ENCODE data around the gene FCAMR. TPM values are rescaled to one million over a fixed set of nuclear protein-coding genes. Genes with fewer than 3 reads are reported as not detected.

The FCAMR gene, protein sequence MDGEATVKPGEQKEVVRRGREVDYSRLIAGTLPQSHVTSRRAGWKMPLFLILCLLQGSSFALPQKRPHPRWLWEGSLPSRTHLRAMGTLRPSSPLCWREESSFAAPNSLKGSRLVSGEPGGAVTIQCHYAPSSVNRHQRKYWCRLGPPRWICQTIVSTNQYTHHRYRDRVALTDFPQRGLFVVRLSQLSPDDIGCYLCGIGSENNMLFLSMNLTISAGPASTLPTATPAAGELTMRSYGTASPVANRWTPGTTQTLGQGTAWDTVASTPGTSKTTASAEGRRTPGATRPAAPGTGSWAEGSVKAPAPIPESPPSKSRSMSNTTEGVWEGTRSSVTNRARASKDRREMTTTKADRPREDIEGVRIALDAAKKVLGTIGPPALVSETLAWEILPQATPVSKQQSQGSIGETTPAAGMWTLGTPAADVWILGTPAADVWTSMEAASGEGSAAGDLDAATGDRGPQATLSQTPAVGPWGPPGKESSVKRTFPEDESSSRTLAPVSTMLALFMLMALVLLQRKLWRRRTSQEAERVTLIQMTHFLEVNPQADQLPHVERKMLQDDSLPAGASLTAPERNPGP
- total RNA-seq: not detected

DNA sequence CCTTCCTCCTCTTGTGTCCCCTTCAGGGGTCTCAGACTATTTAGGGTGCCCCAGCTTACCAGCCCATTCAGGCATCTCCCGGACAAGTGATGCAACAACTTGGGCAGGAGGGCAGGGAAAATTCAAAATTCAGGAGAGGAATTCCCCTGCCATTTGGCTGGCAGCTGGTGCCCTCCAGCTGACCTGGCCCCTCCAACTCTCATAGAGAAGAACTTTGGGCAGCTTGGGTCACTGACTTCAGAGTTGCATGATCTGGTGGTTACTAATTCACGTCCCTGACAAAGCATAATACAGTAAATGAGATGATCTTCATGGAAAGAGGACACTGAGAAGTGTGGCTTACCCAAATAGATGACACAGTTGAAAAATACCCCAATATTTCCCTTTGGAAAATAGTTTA lies at the start of gene FCAMR:
Gene FCAMR, minus strand, starts transcription at position 15 of the 400 bp plus-strand sequence. CDS start 335 bp downstream, outside the sequence.
- DNase-seq (ENCODE audit: low spot score) (no peak), ATAC-seq (no peak)
- intact Hi-C loops (cut with DNase I): no loop called here

DNA sequence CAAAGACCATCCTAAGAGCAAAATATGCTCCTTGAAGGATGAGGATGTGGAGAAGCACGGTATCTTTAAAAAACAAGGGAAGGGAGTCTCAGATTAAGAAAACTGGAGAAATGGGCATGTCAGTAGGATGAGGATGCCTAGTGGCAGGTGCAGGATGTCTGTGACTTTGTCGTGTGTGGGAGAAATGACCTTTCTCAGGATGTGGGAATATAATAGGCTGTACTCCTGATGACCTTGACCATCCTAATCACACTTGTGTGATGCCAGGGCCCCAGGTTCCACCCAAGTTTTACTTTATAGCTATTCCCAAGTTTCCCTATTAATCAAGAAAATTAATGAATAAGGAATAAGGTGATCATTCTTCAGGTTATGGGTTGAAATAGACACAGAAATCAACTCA lies 49.4 kb upstream of the FCAMR start:
- intact Hi-C loops (cut with DNase I): no loop called here
- ATAC-seq: no peak
- no peak for DNase-seq (ENCODE audit: low spot score)

DNA sequence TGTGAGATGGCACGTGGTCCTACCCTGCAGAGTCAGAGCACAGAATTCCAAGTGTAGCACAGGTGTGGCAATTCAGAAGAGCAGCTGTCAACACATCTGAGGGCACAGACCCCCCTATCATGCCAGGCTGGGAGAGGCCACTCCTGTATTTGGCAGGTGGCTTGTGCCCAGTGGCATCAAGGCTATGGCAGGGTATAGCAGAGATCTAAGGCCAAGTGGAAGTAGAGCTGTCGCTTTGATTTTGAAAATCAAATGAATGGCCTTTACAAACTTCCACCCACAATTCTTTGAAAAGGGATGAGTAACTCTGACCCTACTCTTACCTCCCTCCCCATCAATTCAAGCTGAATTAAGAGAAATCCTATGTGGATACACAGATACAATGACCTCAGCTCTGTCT lies 48.9 kb upstream of the FCAMR start:
- DNase-seq (ENCODE audit: low spot score) (no peak), ATAC-seq (no peak)
- intact Hi-C loops (cut with DNase I): no loop called here

DNA sequence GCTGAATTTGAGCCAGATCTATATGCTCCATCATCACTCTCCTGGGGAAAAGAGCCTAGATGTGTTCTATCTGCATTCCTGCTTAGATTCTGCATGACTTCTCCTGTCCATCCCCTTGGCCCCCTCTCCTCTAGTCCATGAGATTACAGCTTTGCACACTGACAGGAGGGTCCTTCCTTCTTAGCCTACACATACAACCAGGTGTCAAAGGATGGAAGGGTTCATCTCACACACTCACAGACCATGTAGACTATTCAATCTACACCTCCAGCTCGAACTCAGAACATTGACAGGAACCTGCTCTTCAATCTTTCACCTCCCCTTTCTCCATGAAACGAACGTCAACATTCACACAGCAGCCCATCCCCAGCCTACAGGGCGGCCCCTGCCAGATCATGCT lies 48.4 kb upstream of the FCAMR start:
- intact Hi-C loops (cut with DNase I): no loop called here
- DNase-seq (ENCODE audit: low spot score) (no peak), ATAC-seq (no peak)

DNA sequence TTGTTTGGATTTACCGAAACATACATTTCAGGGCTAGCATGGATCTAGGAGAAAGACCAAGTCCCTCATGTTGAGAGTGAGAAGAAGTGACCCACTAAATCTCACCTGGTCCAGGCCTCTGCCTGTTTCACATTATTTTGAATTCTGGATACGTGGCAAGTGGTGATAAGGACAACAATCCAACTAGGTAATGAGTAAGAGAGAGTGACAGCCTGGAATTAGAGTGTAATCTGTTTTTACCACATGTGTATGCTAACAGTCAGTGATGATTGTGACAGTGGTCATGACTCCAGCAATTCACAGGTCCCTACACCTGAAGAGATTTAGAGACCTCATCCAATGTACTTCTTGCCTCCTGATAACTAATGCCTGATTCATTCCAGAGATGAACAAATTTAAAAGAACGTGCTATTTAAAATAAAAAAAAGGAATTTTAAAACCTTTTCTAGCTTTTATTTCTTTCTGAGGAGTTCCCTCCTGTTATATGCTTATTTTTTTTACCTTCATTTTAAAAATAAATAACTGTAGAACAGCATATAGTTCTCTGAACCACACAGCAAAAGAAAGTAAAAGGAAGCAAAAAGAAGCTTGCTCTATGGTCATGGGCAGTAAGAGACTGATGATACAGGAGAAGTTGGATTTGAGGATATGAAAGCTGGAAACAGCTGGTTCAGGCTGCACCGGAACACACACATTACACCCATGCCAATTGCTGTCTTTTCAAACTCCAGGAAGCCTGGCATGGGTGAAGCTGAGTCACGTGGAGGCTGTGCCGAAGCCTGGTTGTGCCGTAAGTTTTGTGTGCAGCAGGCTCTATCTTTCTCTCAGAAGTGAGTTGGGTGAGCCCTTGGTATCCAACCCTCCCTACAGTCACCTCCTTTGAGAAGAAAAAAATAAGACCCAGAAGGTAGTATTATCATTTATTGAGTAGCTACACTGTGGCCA lies 47.6 kb upstream of the FCAMR start:
- DNase-seq (ENCODE audit: low spot score) (no peak), ATAC-seq (peak; percentile 74)
- intact Hi-C loops (cut with DNase I): no loop called here

DNA sequence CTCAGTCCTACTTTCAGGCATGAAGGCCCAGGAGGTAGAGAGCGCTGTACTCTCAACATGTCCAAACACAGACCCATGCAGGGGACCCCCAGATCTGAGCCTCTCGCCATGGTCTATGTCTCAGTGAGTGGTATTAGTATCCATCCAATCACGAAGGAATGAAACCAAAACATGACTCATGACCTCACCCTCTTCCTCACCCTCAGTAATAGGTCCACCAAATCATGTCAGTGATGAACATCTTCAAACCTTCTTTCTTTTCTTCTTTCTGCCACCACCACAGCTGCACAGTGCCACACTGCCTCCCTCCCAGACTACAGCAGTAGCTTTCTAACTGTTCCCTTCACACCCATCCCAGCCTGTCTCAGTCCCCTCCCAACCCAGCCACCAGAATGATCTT lies 45.5 kb upstream of the FCAMR start:
- DNase-seq (ENCODE audit: low spot score) (no peak), ATAC-seq (no peak)
- intact Hi-C loops (cut with DNase I): no loop called here

DNA sequence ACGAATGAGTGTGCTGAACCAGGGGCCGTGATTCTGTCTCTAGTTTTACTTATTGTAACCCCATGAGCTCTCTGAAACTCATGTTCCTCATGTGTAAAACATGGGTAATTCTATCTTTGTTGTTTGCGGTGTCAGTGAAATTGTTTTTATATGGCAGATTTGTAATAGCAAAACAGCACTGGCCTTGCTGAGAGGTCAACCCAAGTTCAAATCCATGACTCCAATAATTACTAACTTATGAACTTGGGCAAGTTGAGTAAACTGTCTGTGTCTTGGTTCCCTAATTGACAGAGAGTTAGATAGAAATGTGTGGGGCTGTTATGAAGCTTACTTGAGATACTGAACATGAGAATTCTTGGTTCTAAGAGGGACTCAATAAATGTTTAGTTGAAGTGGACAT lies 44.5 kb upstream of the FCAMR start:
- ATAC-seq (no peak), DNase-seq (ENCODE audit: low spot score) (no peak)
- intact Hi-C loops (cut with DNase I): no loop called here

DNA sequence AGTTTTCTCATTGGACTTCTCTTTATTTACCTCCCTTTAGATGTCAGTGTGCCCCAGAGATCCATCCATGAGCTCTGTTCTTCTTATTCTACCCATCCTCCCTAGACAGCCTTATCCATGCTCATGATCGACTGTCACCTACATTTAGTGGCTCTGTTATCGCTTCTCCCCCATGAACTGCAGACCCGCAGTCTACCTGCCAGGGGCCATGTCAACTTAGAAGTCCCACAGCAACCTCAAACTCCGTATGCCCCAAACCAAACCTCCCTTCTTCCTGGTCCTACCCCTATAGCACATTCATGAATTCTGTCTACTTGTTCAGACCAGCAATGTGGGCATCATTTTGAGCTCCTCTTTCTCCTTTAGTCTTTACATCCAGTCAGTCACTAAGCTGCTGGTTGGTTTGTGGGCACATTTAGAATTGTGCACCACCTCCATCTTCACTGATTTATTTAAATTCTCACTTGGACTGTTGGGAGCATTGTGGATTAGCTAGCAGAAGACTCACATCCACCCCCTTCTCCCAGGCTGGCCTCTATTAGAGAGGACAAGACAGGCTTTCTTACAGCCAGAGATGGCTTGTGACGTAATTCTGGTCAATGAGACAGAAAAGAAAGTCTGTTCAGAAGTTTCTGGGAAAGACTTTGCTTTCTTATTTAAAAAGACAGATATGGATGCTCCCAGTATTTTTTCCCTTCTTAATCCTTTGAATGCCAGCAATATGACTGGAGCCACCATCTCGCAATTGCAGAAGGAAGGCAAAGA lies 43.2 kb upstream of the FCAMR start:
- intact Hi-C loops (cut with DNase I): no loop called here

DNA sequence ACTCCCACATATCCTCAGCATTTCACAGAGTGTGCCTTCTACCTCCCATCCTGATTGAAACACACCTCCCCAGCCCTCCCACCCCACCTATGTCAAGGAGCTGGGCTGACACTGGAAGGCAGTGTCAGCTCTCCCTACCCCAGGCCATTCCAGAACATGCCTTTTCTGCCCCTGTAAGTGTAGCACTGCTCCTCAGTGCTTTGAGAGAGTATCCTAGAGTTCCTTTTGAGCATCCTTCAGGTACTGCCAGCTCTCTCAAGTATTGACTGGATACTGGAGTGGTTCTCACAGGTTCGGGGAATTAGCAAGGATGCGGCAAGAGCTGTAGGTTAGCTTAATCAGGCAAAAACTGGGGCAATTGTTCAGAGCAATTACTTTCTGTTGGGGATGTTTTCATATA lies 40.5 kb upstream of the FCAMR start:
- ATAC-seq: no peak
- intact Hi-C loops (cut with DNase I): no loop called here
- DNase-seq (ENCODE audit: low spot score): no peak

More for the DNA sequence above, 43.2 kb upstream of the FCAMR start:
- ATAC-seq (no peak), DNase-seq (ENCODE audit: low spot score) (no peak)

DNA sequence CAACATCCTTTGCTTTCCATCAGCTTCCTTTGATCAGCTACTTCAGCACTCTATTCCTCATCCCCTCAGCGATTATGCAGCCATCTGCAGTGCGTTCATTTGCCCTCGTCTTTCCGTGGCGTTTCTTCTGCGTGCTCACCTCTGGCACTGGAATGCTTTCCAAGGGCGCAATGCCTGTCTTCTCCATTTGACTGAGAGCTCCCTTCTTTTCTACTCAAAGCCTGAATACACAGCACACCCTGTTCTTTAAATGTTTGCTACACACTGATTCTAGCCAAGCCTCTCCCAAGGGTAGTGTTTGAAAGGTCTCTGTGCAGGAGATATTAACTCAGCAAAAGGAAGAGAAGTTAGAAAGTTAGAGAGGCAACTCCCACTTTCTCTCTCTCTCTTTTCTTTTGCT lies 39.7 kb upstream of the FCAMR start:
- intact Hi-C loops (cut with DNase I): no loop called here
- DNase-seq (ENCODE audit: low spot score) (no peak), ATAC-seq (peak; percentile 74)

DNA sequence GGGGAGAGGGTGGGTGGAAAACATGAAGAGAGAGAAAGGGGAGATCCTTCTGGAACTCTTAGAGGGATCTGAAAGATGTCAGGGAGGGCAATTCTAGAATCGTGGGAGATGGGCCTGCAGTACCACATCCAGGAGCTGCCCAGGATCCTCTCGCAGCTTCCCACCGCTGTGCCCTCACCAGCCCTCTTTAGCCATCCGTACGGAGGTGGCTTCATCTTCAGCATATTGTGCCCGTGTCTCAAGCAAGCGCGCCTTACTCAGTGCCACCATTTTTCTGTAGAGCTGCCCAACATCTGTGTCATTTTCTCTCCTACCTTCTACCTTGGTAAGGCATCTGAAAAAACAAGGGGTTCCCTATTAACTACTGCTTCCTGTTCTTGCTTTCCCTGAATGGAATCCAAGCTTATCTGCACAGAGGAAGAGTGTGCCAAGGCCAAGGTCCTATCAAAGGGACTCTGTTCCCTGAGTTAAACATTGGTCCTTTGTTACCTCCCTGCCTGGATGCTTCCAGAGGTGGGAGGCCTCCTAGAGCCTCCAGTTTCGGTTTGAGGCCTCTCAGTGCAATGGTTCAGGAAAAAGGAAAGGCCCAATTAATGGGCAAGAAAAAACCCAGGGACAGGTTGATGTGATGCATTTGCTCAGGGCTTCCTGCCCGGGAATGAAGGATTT lies 39.1 kb upstream of the FCAMR start:
- DNase-seq (ENCODE audit: low spot score) (no peak), ATAC-seq (peak; percentile 63)
- intact Hi-C loops (cut with DNase I): no loop called here

DNA sequence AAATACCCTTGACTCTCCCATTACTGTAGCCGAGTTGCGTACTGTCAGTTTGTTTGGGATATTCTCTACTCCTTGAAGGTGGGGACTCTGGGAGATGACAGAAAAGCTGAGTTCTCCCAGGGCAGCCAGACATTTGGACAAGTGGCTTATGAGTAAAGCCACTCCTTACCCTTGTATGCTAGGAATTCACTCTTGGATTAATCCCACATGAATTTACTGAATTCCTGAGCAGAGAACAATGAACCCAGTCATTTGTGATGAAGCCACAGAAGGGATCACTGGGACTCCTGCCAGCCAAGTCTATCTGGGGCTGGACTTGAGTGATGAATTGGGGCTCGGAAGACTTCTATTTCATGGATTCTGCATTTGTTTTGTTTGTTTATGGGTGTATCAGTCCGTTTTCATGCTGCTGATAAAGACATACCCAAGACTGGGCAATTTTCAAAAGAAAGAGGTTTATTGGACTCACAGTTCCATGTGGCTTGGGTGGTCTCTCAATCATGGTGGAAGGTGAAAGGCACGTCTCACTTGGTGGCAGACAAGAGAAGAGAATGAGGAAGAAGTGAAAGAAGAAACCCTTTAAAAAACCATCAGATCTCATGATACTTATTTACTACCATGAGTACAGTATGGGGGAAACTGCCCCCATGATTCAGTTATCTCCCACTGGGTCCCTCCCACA lies 37.2 kb upstream of the FCAMR start:
- ATAC-seq (peak; percentile 79), DNase-seq (ENCODE audit: low spot score) (peak; percentile 72)
- intact Hi-C loops (cut with DNase I): no loop called here

DNA sequence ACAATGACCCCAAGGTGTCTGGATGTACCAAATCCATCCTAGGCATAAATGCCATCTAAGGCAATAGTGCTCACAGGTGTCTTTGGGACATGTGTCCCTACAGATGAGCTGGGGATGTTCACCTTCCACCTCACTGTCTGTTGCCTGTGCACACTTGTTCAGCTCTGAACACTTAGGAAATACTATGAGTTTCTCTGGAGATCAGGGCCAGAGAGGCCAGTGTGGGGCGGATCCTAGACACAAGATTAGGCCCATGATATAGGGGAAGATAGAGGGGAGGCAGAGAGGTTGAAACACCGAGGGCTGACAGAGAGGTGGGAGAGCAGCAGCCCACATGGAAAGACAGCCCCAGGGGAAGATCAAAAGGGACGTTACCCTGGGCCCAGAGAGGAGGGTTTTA lies 36.7 kb upstream of the FCAMR start:
- intact Hi-C loops (cut with DNase I): no loop called here
- DNase-seq (ENCODE audit: low spot score) (no peak), ATAC-seq (no peak)

DNA sequence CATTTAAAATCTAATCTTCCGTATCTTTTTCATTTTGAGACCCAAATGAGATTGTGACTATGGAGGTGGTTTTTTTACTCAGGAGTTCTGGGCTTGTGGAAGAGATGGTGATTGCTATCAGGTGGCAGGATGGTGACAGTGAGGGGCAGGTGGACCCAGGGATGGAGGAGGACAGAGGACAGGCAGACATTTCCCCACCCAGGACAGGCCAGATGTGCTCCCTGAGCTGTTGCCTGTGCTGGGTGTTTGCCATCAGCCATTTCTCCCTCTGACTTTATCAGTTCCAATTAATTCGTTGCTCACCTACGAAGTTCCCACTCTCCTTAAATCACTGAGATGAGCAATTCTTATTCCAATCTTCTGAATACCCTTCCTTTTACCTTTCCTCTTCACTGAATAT lies 35.8 kb upstream of the FCAMR start:
- ATAC-seq: no peak
- no peak for DNase-seq (ENCODE audit: low spot score)
- intact Hi-C loops (cut with DNase I): no loop called here

DNA sequence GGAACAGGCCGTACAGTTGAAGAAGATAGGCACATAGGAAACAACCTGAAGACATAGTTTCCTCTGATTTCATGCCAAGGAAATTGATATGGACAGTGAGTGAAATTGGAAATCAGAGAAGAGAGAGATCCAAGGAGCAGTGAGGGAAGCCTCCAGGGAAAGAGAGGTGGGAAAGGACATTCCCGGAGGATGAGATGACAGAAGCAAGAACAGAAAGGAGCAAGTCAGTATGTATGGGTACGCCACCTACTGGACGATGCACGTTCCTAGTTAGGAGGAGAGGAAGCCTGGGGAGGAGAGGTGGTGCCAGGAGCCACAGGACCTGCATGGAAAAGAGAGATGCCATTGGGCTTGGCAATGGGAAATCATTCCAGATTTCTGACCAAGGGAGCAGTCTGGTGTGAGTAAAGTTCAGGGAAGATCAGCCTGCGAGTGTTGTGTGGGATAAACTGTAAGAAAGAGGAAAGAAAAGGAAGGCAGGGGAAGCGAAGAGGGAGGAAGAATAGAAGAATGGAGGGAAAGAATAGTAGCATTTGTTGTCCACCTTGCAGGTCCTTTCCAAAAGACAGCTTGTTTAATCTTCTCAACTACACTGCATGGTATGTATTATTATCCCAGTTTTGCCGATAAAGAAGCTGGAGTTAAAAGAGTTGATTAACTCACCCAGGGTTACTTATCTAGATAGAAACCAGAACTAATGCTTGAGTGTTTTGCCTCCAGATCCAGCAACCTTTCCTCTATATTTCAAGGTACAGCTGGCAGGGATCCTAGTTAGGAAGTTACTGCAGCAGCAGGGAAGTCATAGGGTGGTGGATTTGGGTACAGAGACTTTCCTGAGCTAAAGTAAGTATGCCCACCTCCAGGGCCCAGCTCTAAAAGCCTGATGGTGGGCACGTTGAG lies 34.9 kb upstream of the FCAMR start:
- ATAC-seq: no peak
- no peak for DNase-seq (ENCODE audit: low spot score)
- intact Hi-C loops (cut with DNase I): no loop called here

DNA sequence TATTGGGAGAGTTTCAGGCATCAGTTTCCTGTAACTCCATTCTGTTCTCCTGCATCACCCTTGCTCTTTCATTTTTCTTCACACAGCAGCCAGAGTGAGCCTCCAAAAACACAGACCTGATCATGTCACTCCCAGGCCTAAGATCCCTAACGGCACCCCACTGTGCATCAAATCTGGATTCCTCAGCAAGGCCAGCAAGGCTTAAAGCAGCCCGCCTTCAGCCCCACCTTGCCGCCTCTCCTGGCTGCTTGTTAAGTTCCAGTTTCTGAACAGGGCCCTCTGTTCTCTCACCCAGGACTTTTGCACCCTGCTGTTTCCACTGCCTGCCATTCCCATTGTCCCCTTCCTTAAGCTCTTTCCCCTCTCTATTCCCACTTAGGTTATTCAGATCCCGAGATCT lies 33.0 kb upstream of the FCAMR start:
- no peak for ATAC-seq
- intact Hi-C loops (cut with DNase I): no loop called here
- no peak for DNase-seq (ENCODE audit: low spot score)

DNA sequence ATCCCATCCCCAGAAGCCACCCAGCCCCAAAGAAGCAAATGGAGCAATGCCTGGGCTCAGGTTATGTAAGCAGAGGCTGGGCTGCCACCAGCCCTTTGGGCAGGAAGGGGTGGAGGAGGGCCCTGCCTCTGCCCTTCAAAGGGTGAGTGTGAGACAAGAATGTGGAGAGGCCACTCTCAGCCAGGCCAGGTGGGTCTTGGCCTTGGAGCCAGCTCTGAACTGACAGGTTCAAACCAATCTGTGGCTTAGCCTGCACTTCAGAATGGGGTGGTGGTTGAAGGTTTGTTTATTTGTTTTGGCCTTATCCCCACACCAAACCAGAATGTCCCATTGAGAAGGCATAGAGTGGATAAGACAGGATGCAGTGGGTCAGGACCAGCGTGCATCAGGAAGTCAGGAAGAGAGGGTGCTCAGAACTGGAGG lies 32.5 kb upstream of the FCAMR start:
- intact Hi-C loops (cut with DNase I): no loop called here
- no peak for DNase-seq (ENCODE audit: low spot score)
- ATAC-seq: no peak

All from sciatic nerve (tissue), 2 donors.